GM21737 (cell line): ENCODE data around the gene FSCN2.
"Not testable (repeated sequence)": the region's sequence is repeated elsewhere in the genome, so short reads cannot be mapped to it uniquely, and the experiment has no call there.

Experiments
- ATAC-seq: cut with Tn5 transposase; IDR thresholded peaks from one replicate; pipeline ENCODE4 v1.9.1; 2021; ENCODE audit warnings: mild to moderate bottlenecking, moderate library complexity; ENCODE audit not compliant: unreplicated experiment

The FSCN2 gene

GRCh38 chr17:81524039-81524864 is 3.9 kb upstream of the FSCN2 start:
- ATAC-seq: no peak

- no peak for ATAC-seq
These were observed 3.4 kb upstream of the FSCN2 start for GRCh38 chr17:81524865-81525159.

- no peak for ATAC-seq
These were observed 1.3 kb upstream of the FSCN2 start for GRCh38 chr17:81526662-81527571.

DNA sequence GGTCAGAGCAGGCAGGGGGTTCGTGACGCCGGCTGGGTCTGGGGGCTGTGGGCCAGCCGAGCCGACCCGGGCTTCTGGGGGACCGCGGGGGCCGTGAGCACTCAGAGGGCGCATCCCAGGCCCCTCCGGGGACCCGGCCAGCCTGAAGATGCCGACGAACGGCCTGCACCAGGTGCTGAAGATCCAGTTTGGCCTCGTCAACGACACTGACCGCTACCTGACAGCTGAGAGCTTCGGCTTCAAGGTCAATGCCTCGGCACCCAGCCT is 140 bp downstream of the FSCN2 start:
- ATAC-seq: no peak

DNA sequence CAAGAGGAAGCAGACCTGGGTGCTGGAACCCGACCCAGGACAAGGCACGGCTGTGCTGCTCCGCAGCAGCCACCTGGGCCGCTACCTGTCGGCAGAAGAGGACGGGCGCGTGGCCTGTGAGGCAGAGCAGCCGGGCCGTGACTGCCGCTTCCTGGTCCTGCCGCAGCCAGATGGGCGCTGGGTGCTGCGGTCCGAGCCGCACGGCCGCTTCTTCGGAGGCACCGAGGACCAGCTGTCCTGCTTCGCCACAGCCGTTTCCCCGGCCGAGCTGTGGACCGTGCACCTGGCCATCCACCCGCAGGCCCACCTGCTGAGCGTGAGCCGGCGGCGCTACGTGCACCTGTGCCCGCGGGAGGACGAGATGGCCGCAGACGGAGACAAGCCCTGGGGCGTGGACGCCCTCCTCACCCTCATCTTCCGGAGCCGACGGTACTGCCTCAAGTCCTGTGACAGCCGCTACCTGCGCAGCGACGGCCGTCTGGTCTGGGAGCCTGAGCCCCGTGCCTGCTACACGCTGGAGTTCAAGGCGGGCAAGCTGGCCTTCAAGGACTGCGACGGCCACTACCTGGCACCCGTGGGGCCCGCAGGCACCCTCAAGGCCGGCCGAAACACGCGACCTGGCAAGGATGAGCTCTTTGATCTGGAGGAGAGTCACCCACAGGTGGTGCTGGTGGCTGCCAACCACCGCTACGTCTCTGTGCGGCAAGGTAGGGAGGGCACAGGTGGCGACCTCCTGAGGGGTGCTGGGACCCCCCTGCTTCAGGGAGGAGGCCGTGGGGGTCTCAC is 667 bp downstream of the FSCN2 start:
- no peak for ATAC-seq

DNA sequence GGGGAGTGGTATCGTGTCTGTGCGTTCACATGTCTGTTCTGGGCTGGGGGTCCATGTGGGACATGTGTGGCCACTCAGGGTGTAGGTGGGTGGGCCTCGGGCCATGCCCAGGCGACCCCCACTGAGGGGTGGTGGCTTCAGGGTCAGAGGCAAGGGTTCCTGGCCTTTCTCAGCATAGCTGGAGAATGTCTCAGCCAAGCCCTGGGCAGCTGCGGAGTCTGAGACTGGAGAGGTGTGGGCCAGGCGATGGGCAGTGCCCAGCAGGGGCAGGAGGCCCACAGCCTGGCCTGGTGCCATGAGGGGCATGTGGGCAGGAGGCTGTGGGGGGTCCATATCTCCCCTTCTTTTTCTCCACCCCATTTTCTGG is 1.2 kb downstream of the FSCN2 start:
- ATAC-seq: no peak

DNA sequence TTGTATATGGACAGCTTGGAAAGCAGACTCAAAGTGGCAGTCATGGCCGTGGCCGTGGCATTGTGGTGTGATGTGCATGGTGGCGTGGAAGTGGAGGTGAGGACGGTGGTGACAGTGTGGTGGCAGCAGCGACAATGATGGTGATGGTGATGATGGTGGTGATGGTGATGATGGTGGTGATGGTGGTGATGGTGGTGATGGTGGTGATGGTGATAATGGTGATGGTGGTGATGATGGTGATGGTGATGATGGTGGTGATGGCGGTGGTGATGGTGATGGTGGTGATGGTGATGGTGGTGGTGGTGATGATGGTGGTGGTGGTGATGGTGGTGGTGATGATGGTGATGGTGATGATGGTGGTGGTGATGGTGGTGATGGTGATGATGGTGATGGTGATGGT is 2.8 kb downstream of the FSCN2 start:
- ATAC-seq: not testable (repeated sequence)

- ATAC-seq: not testable (repeated sequence)
These were observed 3.8 kb downstream of the FSCN2 start for GRCh38 chr17:81531998-81532404.

DNA sequence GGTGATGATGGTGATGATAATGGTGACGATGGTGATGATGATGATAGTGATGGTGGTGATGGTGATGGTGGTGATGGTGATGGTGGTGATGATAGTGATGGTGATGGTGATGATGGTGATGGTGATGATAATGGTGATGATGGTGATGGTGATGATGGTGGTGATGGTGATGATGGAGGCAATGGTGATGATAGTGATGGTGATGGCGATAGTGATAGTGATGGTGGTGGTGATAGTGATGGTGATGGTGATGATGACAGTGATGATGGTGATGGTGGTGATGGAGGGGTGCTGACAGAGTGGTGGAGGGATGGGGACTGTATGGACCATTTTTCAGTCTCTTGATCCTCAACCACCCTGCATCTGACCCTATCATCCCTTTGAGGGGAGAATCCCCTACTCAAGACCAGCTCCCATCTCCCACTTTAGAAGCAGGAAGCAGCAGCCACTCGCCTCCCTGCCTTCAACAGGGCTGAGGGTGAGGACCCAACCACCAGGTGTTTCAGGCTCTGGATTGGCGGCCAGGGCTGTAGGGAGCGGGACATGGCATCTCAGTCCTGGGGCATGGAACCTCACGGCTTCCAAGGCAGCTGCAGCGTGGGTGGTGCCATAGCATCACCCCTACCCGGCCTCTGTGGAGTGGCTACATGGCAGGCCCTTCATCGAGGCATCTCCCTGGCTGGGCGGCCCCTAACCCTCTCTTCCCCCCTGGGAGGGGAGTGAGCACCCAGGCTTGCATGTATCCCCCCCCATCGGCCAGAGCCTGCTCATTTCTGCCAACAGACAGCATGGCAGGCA is 4.5 kb downstream of the FSCN2 start:
- ATAC-seq: no peak

DNA sequence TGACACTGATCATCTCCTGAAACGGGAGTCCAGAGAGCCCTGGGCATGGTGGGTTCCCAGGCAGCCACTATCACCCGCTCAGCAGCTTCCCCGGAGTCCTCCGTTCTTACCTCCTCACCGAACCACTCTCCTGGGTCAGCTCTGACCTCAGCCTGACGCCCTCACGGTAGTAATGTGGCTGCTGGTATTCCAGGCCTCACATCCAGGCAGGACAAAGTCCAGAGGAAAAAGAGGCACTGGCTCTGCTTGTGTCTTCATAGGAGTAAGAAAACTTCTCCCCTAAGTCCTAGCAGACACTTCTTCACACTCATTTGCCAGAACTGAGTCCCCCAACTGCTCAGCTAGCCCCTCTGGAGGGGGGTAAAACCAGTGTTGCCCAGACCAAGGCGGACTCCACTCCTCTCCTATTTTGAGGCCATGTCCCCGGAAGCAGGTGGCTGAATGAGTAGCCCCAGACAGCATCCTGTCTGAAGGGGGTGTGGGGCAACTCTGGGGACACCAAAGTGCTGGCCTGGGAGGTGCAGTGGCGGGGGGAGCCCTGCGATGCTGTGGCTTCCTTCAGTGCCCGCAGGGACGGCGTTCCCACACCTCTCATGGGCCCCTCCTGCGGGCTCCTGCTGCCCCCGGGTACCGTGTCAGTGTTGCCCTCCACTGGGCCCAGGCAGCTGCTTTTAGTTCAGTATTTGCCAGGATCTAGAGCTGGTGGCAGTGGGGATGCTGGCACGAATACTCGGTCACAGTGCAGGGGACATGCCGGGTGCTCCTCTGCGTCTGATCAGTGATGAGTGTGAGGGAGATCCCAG is 5.4 kb downstream of the FSCN2 start:
- ATAC-seq: no peak

DNA sequence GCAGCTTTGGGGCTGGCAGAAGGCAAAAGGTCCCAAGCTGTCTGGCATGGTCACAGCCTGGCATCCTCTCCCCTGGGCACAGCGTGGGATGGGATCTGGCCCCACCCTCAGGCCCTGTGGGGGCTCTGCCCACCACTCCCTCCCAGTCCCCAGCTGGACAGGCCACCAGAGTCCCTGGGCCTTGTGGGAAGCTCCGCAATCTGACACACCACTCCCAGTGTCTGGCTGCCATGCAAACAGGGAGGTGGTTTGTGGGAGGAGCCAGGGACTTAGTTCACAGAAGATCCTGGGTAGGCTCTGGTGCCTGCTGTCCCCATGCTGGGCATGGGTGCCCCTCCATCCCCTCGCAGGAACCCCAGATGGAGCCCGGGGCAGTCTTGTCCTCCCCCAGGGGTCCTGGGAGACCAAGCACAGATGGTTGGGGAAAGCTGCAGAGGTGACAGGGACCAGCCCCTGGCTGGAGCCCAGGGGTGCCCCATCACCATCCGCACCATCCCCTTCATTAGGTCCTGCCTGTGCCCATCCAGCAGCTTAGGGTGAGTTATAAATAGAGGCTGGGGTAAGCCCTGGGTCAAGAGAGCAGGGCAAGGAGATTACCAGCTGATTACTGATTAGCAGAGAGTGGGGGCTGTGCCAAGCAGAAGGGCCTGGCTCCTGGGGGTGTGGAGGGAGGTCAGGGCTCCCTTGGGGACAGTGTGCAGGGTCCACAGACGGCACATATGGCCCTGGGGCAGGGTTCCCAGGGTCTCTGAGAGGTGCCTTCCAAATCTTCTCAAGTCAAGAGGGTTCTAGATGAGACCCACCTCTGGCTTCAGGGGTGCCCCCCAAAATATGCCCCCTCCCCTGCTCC is 6.2 kb downstream of the FSCN2 start:
- no peak for ATAC-seq

- ATAC-seq: no peak
These were observed 6.8 kb downstream of the FSCN2 start for GRCh38 chr17:81535007-81535328.

DNA sequence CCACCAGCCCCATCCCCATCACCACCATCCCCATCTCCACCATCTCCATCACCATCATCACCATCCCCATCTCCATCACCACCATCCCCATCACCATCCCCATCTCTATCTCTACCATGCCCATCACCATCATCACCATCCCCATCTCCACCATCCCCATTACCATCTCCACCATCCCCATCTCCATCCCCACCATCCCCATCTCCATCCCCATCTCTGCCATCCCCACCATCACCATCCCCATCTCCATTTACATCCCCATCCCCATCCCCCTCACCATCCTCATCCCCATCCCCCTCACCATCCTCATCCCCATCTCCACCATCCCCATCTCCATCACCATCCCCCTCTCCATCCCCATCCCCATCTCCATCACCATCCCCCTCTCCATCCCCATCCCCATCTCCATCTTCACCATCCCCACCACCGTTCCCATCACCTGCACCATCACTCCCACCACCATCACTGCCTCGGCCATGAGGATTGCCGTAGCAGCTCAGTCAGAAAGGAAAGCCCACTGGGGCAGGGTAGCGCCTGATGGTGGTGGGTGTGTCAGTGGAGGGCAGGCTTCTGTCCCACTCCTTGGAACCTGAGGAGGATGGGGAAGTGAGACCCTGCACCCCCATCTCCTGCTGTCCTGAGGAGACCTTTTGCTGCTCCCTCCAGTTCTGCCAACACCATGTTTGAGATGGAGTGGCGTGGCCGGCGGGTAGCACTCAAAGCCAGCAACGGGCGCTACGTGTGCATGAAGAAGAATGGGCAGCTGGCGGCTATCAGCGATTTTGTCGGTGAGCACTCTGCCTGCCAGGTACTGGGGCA is 7.5 kb downstream of the FSCN2 start:
- ATAC-seq: no peak

- ATAC-seq: no peak
These were observed 8.4 kb downstream of the FSCN2 start for GRCh38 chr17:81536299-81537290.

DNA sequence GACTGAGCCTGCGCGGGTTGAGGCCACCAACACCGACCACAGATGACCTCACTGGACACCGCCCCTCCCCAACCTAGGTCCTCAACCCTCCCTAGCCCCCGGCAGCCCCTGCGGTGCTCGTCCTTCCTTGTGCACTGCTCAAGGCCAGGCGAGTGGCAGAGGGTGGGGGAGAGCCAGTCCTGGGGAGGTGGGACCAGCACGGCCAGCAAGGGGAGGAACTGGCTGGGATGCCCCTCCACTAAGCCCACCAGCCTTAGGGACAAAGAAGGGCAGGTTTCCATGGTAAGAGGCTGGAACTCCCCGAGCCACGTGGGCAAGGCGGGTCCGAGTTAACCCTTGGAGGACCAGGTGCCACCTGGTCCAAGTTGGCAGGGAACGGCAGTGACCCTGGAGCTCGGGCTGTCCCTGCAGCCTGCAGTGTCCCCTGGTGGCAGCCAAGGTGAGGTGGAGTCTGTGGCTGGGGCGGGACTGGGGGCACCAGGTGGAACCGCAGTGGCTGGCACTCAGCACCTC is 9.2 kb downstream of the FSCN2 start:
- no peak for ATAC-seq

DNA sequence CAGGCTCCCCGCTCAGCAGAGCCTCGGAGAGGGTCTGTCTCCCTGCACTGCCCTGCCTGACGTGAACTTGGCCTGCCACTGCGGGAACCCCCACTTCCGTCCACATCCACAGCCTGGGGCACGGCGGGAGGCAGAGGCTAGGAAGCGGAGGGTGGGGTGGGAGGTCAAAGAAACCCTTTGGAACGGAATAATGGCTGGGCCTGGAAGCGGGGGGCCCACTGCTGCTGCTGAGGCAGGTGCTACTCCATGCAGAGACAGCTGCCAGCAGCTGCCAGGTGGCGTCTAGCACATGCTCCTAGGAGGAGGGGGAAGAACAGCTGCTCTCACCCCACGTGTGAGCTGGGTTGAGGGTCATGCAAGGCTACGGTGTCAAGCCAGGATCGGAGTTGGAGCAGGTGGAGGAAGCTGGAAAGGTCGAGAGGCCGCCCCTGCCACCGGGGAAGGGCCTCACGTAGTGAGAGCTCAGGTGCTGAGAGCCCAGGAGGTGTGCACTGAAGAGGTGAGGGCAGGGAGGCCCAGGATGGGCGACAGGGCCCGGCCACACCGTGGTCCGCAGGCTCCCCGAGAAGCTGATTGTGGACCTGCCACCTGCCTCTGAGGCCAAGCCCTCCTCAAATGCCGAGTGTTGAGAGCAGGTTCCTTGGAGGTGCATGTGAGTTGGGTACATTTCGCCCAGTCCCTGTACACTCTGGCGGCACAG is 9.8 kb downstream of the FSCN2 start:
- ATAC-seq: no peak
